Activated naive CD4-positive, alpha-beta T cell (primary cell): ENCODE results near the gene PTGS1.
"Not testable (repeated sequence)": the region's sequence is repeated elsewhere in the genome, so short reads cannot be mapped to it uniquely, and the experiment has no call there.

ENCODE experiments used
- DNase-seq, 4 experiments: peaks; one replicate each; lab custom pipeline; 2025; lab: John Stamatoyannopoulos, UW

The PTGS1 gene

GRCh38 chr9:122347348-122348287, 23.2 kb upstream of the PTGS1 start:
- no peak for DNase-seq

- DNase-seq: no peak
Observed at GRCh38 chr9:122348288-122348777, 22.5 kb upstream of the PTGS1 start.

- DNase-seq: no peak
Observed at GRCh38 chr9:122348791-122349190, 22.0 kb upstream of the PTGS1 start.

GRCh38 chr9:122349201-122349600, 21.6 kb upstream of the PTGS1 start:
- DNase-seq: no peak

- DNase-seq: peak; percentile 41 to 72 (median 68)
Observed at GRCh38 chr9:122350577-122351355, 20.1 kb upstream of the PTGS1 start.

- DNase-seq: no peak
Observed at GRCh38 chr9:122354536-122355199, 16.2 kb upstream of the PTGS1 start.

- no peak for DNase-seq
Observed at GRCh38 chr9:122355336-122355875, 15.4 kb upstream of the PTGS1 start.

- no peak for DNase-seq
Observed at GRCh38 chr9:122356627-122357026, 14.2 kb upstream of the PTGS1 start.

GRCh38 chr9:122360891-122361290, 9.9 kb upstream of the PTGS1 start:
- DNase-seq: no peak

GRCh38 chr9:122363131-122363530, 7.7 kb upstream of the PTGS1 start:
- DNase-seq: not testable (repeated sequence)

- DNase-seq: no peak
Observed at GRCh38 chr9:122364117-122364782, 6.6 kb upstream of the PTGS1 start.

- no peak for DNase-seq
Observed at GRCh38 chr9:122364783-122365150, 6.1 kb upstream of the PTGS1 start.

GRCh38 chr9:122366074-122366660, 4.7 kb upstream of the PTGS1 start:
- no peak for DNase-seq

GRCh38 chr9:122367065-122367464, 3.8 kb upstream of the PTGS1 start:
- no peak for DNase-seq

- no peak for DNase-seq
Observed at GRCh38 chr9:122367774-122368460, 2.9 kb upstream of the PTGS1 start.

GRCh38 chr9:122368642-122369041, 2.2 kb upstream of the PTGS1 start:
- no peak for DNase-seq

GRCh38 chr9:122370303-122370702, 521 bp upstream of the PTGS1 start:
- no peak for DNase-seq

- no peak for DNase-seq
Observed at GRCh38 chr9:122371846-122372245, 1.0 kb downstream of the PTGS1 start.

GRCh38 chr9:122372856-122373845, 2.3 kb downstream of the PTGS1 start:
- DNase-seq: no peak
